ENCODE measurements around the gene FOXO1. TPM values are rescaled to one million over a fixed set of nuclear protein-coding genes. Genes with fewer than 3 reads are reported as not detected.

FOXO1 gene
- total RNA-seq, 1 donor from 2014 or later = 8.9 TPM

- no peak overlapping the region for H3K4me3 Mint-ChIP-seq
- H3K27ac Mint-ChIP-seq (ENCODE audit: unreplicated experiment) = peak overlapping the region; percentile 53
- no peaks in the 10 kb centered on the region for H3K27me3 Mint-ChIP-seq (ENCODE audit: low read depth)
- H3K4me1 Mint-ChIP-seq = peaks cover 30% of the 10 kb centered on the region
- H3K36me3 Mint-ChIP-seq (ENCODE audit: low read depth) = peaks cover 6% of the 10 kb centered on the region
- TF ChIP-seq CTCF (conservative IDR thresholded peaks at IDR 0.05) = no peak
- H3K9me3 Mint-ChIP-seq = no peaks in the 10 kb centered on the region
- no peak for DNase-seq (ENCODE audit: low read depth, low spot score)
Measured at GRCh38 chr13:40563350-40564125, 102.9 kb downstream of the FOXO1 start.

- Mint-ChIP-seq H3K36me3 (ENCODE audit: low read depth) (peaks cover 6% of the 10 kb centered on the region), H3K9me3 (no peaks in the 10 kb centered on the region), H3K4me1 (peaks cover 24% of the 10 kb centered on the region), H3K27ac (ENCODE audit: unreplicated experiment) (no peak overlapping the region), H3K4me3 (no peak overlapping the region), H3K27me3 (ENCODE audit: low read depth) (no peaks in the 10 kb centered on the region)
- TF ChIP-seq CTCF (conservative IDR thresholded peaks at IDR 0.05) = no peak
- no peak for DNase-seq (ENCODE audit: low read depth, low spot score)
Measured at GRCh38 chr13:40562975-40563349, 103.5 kb downstream of the FOXO1 start.

- Mint-ChIP-seq H3K9me3 (no peaks in the 10 kb centered on the region), H3K27ac (ENCODE audit: unreplicated experiment) (no peak overlapping the region), H3K27me3 (ENCODE audit: low read depth) (no peaks in the 10 kb centered on the region), H3K4me3 (no peak overlapping the region), H3K36me3 (ENCODE audit: low read depth) (peaks cover 6% of the 10 kb centered on the region), H3K4me1 (peaks cover 17% of the 10 kb centered on the region)
- no peak for TF ChIP-seq CTCF (conservative IDR thresholded peaks at IDR 0.05)
- no peak for DNase-seq (ENCODE audit: low read depth, low spot score)
Measured at GRCh38 chr13:40559915-40560314, 106.5 kb downstream of the FOXO1 start.

GRCh38 chr13:40558656-40559055 is 107.8 kb downstream of the FOXO1 start:
- Mint-ChIP-seq H3K27me3 (ENCODE audit: low read depth) (no peaks in the 10 kb centered on the region), H3K36me3 (ENCODE audit: low read depth) (peaks cover 6% of the 10 kb centered on the region), H3K27ac (ENCODE audit: unreplicated experiment) (no peak overlapping the region), H3K4me3 (no peak overlapping the region), H3K4me1 (peaks cover 4% of the 10 kb centered on the region), H3K9me3 (no peaks in the 10 kb centered on the region)
- no peak for DNase-seq (ENCODE audit: low read depth, low spot score)
- TF ChIP-seq CTCF (conservative IDR thresholded peaks at IDR 0.05) = no peak

GRCh38 chr13:40556453-40556852 is 110.0 kb downstream of the FOXO1 start:
- no peak for DNase-seq (ENCODE audit: low read depth, low spot score)
- Mint-ChIP-seq H3K36me3 (ENCODE audit: low read depth) (peaks cover 6% of the 10 kb centered on the region), H3K9me3 (no peaks in the 10 kb centered on the region), H3K4me1 (peaks cover 6% of the 10 kb centered on the region), H3K4me3 (no peak overlapping the region), H3K27ac (ENCODE audit: unreplicated experiment) (no peak overlapping the region), H3K27me3 (ENCODE audit: low read depth) (no peaks in the 10 kb centered on the region)
- no peak for TF ChIP-seq CTCF (conservative IDR thresholded peaks at IDR 0.05)

All from neural crest cell (in vitro differentiated cells).